Natural killer cell (primary cell): Measurements from ENCODE around the gene CPNE4. TPM values are rescaled to one million over a fixed set of nuclear protein-coding genes. Genes with fewer than 3 reads are reported as not detected.

Experiments used
- ATAC-seq, 3 donors: fragments of 150-1000 bp in 2 of 3; fragments of 200-7000 bp in 1 of 3; cut with Tn5 transposase; 1 replicate in 1 of 3; 2 replicates in 2 of 3; pipeline ENCODE4 v1.10.0; 2021; ENCODE audit warnings: mild to moderate bottlenecking in 2 of 3, moderate library complexity in 2 of 3
- DNase-seq, 2 donors: peaks; one replicate each; pipeline versions ENCODE4 v3.0.0 to v3.0.0-alpha.2; 2013 to 2021; ENCODE audit warnings: mixed read lengths in 1 of 2
- H3K27ac ChIP-seq: one replicate; pipeline ENCODE4 v1.5.1; 2013; ENCODE audit warnings: mild to moderate bottlenecking, low read length
- H3K27me3 ChIP-seq: one replicate; pipeline ENCODE4 v1.6.1; 2013; ENCODE audit warnings: low read length; ENCODE audit not compliant: control insufficient read depth, insufficient read depth
- H3K36me3 ChIP-seq: one replicate; pipeline ENCODE4 v1.6.1; 2013; ENCODE audit warnings: low read length; ENCODE audit not compliant: control insufficient read depth, insufficient read depth
- H3K4me1 ChIP-seq: one replicate; pipeline ENCODE4 v1.6.1; 2013; ENCODE audit warnings: low read length; ENCODE audit not compliant: control insufficient read depth, insufficient read depth
- H3K4me3 ChIP-seq: one replicate; pipeline ENCODE4 v1.5.1; 2013; ENCODE audit warnings: low read length
- H3K9me3 ChIP-seq: one replicate; pipeline ENCODE4 v1.6.1; 2013; ENCODE audit warnings: low read length; ENCODE audit not compliant: control insufficient read depth, insufficient read depth
- H3K27ac Mint-ChIP-seq, 2 donors: one replicate each; pipeline ENCODE4 v1.8.0; 2022; ENCODE audit warnings: mild to moderate bottlenecking in 2 of 2, mixed read lengths in 2 of 2, moderate library complexity in 1 of 2
- H3K27me3 Mint-ChIP-seq, 2 donors: one replicate each; pipeline ENCODE4 v1.8.0; 2022; ENCODE audit warnings: low read depth in 2 of 2, mixed read lengths in 2 of 2
- H3K36me3 Mint-ChIP-seq: one replicate; pipeline ENCODE4 v1.8.0; 2022; ENCODE audit warnings: mixed read lengths
- H3K4me1 Mint-ChIP-seq, 2 donors: one replicate each; pipeline ENCODE4 v1.8.0; 2022; ENCODE audit warnings: mixed read lengths in 2 of 2
- H3K4me3 Mint-ChIP-seq: one replicate; pipeline ENCODE4 v1.8.0; 2022; ENCODE audit warnings: mild to moderate bottlenecking, moderate library complexity, mixed read lengths
- H3K9me3 Mint-ChIP-seq, 2 donors: one replicate each; pipeline ENCODE4 v1.8.0; 2022; ENCODE audit warnings: mixed read lengths in 2 of 2
- CTCF ChIP-seq: fragments of 200-600 bp; IDR thresholded peaks from one replicate; pipeline ENCODE4 v1.8.0; 2022; ENCODE audit warnings: antibody characterized with exemption
- WGBS: methylation state at CpG from one replicate; pipeline ENCODE4 v1.1.7; 2013; ENCODE audit warnings: missing lambda C conversion rate; ENCODE audit not compliant: insufficient coverage; 5-methylcytosine and 5-hydroxymethylcytosine counted together
- intact Hi-C: fragments of 100-400 bp; cut with micrococcal nuclease; formaldehyde crosslinking; loops from one replicate; pipeline ENCODE4 v1.14.2; 2022
- total RNA-seq, 4 donors: library from RNA; stranded (reverse); fragments of 120-200 nt in 1 of 4; gene quantifications; one replicate each; pipeline versions ENCODE4 v1.2.3 to v1.2.4, GENCODE V29; 2013 to 2022

CPNE4 gene
- total RNA-seq, 3 donors from 2014 or later (not counting 1 experiment from before 2014, with no cell fraction given), result not detected

DNA sequence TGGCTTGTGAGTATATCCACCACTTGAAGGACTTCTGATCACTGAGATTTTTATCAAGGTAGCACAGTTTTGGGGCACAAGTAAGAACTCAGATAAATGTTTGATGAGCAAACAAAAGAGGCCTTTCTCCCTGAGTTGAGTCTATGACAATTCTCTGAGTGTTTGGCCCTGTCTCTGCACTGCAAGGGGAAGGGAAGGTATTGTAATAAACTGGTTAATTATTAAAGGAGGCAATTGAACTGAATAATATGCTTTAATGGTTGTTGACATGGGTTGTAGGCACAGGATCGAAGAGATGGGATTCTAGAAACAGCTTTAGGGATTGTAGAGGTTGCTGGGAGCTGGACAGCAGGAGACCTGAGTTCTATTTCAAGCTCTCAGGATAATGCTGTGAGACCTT lies 437.0 kb downstream of the CPNE4 start:
- WGBS, result 79% methylated on average over 1 of the region's 1 CpG
- no peaks in the 10 kb centered on the region for H3K27me3 ChIP-seq
- no peaks in the 10 kb centered on the region for H3K36me3 ChIP-seq
- H3K9me3 Mint-ChIP-seq, result no peaks in the 10 kb centered on the region
- intact Hi-C loops, result no loop called here
- no peaks in the 10 kb centered on the region for H3K36me3 Mint-ChIP-seq
- H3K27ac Mint-ChIP-seq, result no peak overlapping the region
- H3K27me3 Mint-ChIP-seq, result peaks cover 3 to 18% of the 10 kb centered on the region in 2 donors
- H3K27ac ChIP-seq, result no peak overlapping the region
- H3K4me3 ChIP-seq, result no peak overlapping the region
- H3K9me3 ChIP-seq, result no peaks in the 10 kb centered on the region
- no peak for ATAC-seq
- no peaks in the 10 kb centered on the region for H3K4me1 Mint-ChIP-seq
- H3K4me1 ChIP-seq, result no peaks in the 10 kb centered on the region
- DNase-seq, result no peak
- no peak for TF ChIP-seq CTCF
- H3K4me3 Mint-ChIP-seq, result no peak overlapping the region

DNA sequence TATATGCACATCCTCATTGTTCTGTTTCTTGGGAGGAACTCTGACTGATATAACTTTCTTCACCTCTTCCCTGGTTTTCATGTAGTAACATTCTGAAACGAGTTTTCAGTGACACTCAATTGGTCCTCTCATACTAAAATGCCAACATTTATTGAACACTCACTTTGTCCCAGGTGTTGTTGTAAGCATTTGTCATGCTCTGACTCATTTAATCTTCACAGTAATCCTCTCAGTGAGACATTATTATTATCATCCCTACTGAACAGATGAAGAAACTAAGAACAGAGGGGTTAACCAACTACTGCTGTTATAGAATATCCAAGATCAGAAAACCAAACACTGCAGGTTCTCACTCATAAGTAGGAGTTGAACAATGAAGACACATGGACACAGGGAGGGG lies 437.9 kb downstream of the CPNE4 start:
- TF ChIP-seq CTCF, result no peak
- H3K27me3 ChIP-seq, result no peaks in the 10 kb centered on the region
- H3K9me3 ChIP-seq, result no peaks in the 10 kb centered on the region
- H3K4me1 ChIP-seq, result no peaks in the 10 kb centered on the region
- intact Hi-C loops, result no loop called here
- no peaks in the 10 kb centered on the region for H3K9me3 Mint-ChIP-seq
- H3K4me1 Mint-ChIP-seq, result no peaks in the 10 kb centered on the region
- H3K27ac Mint-ChIP-seq, result no peak overlapping the region
- ATAC-seq (no peak), DNase-seq (no peak)
- H3K4me3 Mint-ChIP-seq, result no peak overlapping the region
- 93% methylated on average over 1 of the region's 1 CpG for WGBS
- H3K4me3 ChIP-seq, result no peak overlapping the region
- H3K27me3 Mint-ChIP-seq, result peaks cover 3 to 16% of the 10 kb centered on the region in 2 donors
- H3K27ac ChIP-seq, result no peak overlapping the region
- no peaks in the 10 kb centered on the region for H3K36me3 Mint-ChIP-seq
- H3K36me3 ChIP-seq, result no peaks in the 10 kb centered on the region

DNA sequence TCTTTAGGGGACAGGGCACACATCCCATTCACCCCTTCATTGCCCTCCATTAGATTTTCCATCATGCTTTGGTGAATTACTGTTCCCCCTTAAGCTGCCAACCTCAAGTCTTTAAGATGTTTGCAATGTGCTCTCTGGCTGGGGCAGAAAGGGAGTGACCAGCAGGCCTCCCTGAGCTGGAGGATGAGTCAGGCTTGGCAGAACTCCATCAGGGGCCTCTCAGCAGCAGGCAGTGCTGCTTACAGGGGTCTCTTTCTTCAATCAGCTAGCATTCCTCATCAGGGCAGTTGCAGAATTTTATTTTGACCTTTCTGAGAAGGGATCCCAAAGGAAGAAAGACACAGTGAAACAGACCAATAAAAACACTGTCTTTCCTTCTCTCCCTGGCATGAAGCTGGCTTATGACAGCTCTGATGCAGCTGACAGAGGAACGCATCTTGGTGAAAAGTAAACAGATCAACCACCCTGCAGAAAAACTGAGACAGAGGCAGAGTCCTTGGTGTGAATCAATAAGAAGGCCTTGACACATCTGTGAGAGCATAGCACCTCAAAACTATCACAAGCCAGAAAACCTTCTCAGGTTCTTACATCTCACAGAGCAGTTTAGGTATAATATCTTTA lies 443.3 kb downstream of the CPNE4 start:
- DNase-seq, result no peak
- Histone ChIP-seq H3K4me1 (no peaks in the 10 kb centered on the region), H3K4me3 (no peak overlapping the region), H3K9me3 (no peaks in the 10 kb centered on the region), H3K27me3 (no peaks in the 10 kb centered on the region), H3K36me3 (no peaks in the 10 kb centered on the region), H3K27ac (no peak overlapping the region)
- WGBS, result 94% methylated on average over 1 of the region's 1 CpG
- no peak for TF ChIP-seq CTCF
- no peak overlapping the region for H3K27ac Mint-ChIP-seq
- no peak for ATAC-seq
- no peak overlapping the region for H3K4me3 Mint-ChIP-seq
- intact Hi-C loops, result no loop called here
- peaks cover 4 to 22% of the 10 kb centered on the region in 2 donors for H3K27me3 Mint-ChIP-seq
- no peaks in the 10 kb centered on the region for H3K4me1 Mint-ChIP-seq
- H3K9me3 Mint-ChIP-seq, result no peaks in the 10 kb centered on the region
- H3K36me3 Mint-ChIP-seq, result no peaks in the 10 kb centered on the region

DNA sequence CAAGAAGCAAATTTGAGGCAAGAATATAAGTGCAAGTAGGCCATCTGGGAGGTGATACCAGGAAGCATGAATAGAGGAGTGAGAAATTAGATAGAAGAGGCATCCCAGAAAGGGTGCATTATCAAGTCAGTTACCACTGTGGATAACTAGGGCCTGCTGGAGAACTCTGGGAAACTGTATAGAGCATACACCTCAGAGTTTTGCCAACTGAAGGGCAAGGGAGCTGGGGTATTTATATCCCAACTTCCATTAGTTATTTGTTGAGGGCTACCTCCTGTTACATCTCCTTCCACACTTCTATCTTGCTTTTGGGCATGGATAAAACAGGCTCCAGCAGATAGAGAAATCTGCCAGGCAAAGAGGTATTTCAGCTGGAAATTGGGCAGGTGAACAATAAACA lies 448.5 kb downstream of the CPNE4 start:
- Mint-ChIP-seq H3K27me3 (peaks cover 7 to 14% of the 10 kb centered on the region in 2 donors), H3K9me3 (no peaks in the 10 kb centered on the region), H3K27ac (no peak overlapping the region), H3K4me1 (no peaks in the 10 kb centered on the region), H3K4me3 (no peak overlapping the region), H3K36me3 (no peaks in the 10 kb centered on the region)
- H3K27ac ChIP-seq, result no peak overlapping the region
- intact Hi-C loops, result no loop called here
- H3K27me3 ChIP-seq, result no peaks in the 10 kb centered on the region
- H3K36me3 ChIP-seq, result no peaks in the 10 kb centered on the region
- no peak overlapping the region for H3K4me3 ChIP-seq
- ATAC-seq, result no peak
- TF ChIP-seq CTCF, result no peak
- no peaks in the 10 kb centered on the region for H3K4me1 ChIP-seq
- no peak for DNase-seq
- no peaks in the 10 kb centered on the region for H3K9me3 ChIP-seq
